SH-SY5Y (cell line): Measurements from ENCODE around the gene TCP1.

Experiments
- GATA2 ChIP-seq: IDR thresholded peaks from 2 replicates; pipeline ENCODE4 v1.6.1; 2011; ENCODE audit warnings: mild to moderate bottlenecking, low read depth, low read length
- GATA3 ChIP-seq: IDR thresholded peaks from 2 replicates; pipeline ENCODE4 v1.6.1; 2011; ENCODE audit warnings: low read depth, mild to moderate bottlenecking, low read length, moderate library complexity

The TCP1 gene

GRCh38 chr6:159821726-159822125 lies 32.3 kb upstream of the TCP1 start:
- TF ChIP-seq GATA2 (no peak), GATA3 (no peak)

- TF ChIP-seq GATA2 (no peak), GATA3 (no peak)
Measured at GRCh38 chr6:159821122-159821521, 31.7 kb upstream of the TCP1 start.

GRCh38 chr6:159819932-159820640 lies 30.7 kb upstream of the TCP1 start:
- TF ChIP-seq GATA2 (no peak), GATA3 (no peak)

GRCh38 chr6:159819098-159819497 lies 29.7 kb upstream of the TCP1 start:
- TF ChIP-seq GATA3 (no peak), GATA2 (no peak)

GRCh38 chr6:159817951-159818739 lies 28.7 kb upstream of the TCP1 start:
- no peak for TF ChIP-seq GATA3
- TF ChIP-seq GATA2 = no peak

- TF ChIP-seq GATA3 (no peak), GATA2 (no peak)
Measured at GRCh38 chr6:159815410-159815809, 26.0 kb upstream of the TCP1 start.

GRCh38 chr6:159813781-159814180 lies 24.4 kb upstream of the TCP1 start:
- no peak for TF ChIP-seq GATA3
- TF ChIP-seq GATA2 = no peak

- TF ChIP-seq GATA2 = no peak
- no peak for TF ChIP-seq GATA3
Measured at GRCh38 chr6:159809149-159809548, 19.7 kb upstream of the TCP1 start.

GRCh38 chr6:159808647-159809046 lies 19.2 kb upstream of the TCP1 start:
- TF ChIP-seq GATA2 (no peak), GATA3 (no peak)

GRCh38 chr6:159807150-159807858 lies 17.9 kb upstream of the TCP1 start:
- TF ChIP-seq GATA3 (no peak), GATA2 (no peak)

- TF ChIP-seq GATA3 = no peak
- no peak for TF ChIP-seq GATA2
Measured at GRCh38 chr6:159806021-159806458, 16.6 kb upstream of the TCP1 start.

- TF ChIP-seq GATA3 = no peak
- TF ChIP-seq GATA2 = no peak
Measured at GRCh38 chr6:159805440-159806020, 16.1 kb upstream of the TCP1 start.

GRCh38 chr6:159804504-159804903 lies 15.1 kb upstream of the TCP1 start:
- TF ChIP-seq GATA3 (no peak), GATA2 (no peak)

- TF ChIP-seq GATA3 = no peak
- TF ChIP-seq GATA2 = no peak
Measured at GRCh38 chr6:159801935-159802334, 12.5 kb upstream of the TCP1 start.
